AG09319 (cell line): ENCODE data around the gene NCBP3.

Source experiments
- DNase-seq: peaks from one replicate; pipeline ENCODE4 v3.0.0-alpha.2; 2010; ENCODE audit warnings: low read depth; ENCODE audit errors: extremely low read depth
- TF ChIP-seq, protein P1 (sequence below): IDR thresholded peaks from 2 replicates; pipeline ENCODE4 v1.5.1; 2011; ENCODE audit warnings: low read depth, mild to moderate bottlenecking, inconsistent platforms, low read length, moderate library complexity

The NCBP3 gene

DNA sequence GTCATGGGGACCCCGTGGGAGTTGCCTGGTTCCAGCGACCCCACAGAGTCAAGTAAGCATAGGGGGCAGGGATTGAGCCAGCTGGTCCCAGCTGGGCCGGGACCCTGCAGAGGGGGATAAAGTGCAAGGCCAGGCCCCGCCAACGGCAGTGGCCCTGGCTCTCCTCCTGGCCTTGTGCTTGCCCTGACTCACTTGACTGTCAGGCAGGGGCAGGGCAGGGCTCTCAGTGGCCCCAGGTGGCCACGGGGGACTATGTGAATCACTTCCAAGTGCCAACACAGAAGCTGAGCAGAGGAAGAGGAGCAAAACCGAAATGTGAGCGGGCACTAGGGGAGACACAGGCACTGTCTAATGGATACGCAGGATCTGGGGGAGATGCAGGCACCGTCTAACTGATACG, 21.6 kb upstream of the NCBP3 start:
- DNase-seq = no peak
- TF ChIP-seq, protein P1, sequence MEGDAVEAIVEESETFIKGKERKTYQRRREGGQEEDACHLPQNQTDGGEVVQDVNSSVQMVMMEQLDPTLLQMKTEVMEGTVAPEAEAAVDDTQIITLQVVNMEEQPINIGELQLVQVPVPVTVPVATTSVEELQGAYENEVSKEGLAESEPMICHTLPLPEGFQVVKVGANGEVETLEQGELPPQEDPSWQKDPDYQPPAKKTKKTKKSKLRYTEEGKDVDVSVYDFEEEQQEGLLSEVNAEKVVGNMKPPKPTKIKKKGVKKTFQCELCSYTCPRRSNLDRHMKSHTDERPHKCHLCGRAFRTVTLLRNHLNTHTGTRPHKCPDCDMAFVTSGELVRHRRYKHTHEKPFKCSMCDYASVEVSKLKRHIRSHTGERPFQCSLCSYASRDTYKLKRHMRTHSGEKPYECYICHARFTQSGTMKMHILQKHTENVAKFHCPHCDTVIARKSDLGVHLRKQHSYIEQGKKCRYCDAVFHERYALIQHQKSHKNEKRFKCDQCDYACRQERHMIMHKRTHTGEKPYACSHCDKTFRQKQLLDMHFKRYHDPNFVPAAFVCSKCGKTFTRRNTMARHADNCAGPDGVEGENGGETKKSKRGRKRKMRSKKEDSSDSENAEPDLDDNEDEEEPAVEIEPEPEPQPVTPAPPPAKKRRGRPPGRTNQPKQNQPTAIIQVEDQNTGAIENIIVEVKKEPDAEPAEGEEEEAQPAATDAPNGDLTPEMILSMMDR = no peak

DNA sequence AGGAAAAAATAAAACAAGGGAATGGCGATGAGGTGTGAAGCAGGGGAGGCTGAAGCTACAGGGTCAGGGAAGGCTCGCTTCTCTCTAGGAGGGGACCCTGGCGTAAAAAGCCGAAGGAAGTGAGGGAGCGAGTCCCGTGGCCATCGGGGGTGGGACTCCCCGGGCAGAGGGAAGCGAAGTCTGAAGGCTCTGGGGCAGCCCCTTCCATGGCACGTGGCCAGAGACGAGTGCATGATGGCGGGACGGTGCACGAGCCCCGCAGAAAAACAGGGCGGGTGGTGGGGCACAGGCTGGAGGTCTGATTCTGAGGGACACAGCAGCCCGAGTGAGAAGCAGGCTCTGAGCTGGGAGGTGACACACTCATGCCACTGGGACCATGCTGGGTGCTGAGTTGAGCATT, 21.1 kb upstream of the NCBP3 start:
- no peak for DNase-seq
- TF ChIP-seq, protein P1 = no peak

DNA sequence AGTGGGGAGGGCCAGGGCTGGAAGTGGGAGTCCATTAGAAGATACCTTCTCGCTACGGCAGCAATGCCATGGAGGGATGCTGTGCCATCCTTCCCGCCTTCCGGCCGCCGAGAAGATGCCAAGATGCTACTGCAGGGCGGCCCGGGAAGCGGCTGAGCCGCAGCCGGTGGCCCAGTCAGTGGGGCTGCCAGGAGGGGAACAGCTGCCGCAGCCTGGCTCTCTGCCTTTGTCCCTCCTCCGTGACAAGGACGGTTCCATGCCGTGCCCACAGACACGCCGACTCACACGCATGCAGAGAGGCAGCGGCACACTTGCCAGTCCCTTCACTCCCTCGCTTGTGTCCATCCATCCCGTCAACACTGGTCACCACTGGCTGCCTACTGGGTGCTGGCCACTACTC, 20.2 kb upstream of the NCBP3 start:
- TF ChIP-seq, protein P1 = no peak
- no peak for DNase-seq

GRCh38 chr17:3865176-3865575, 19.1 kb upstream of the NCBP3 start:
- TF ChIP-seq, protein P1 = no peak
- DNase-seq = peak; percentile 22

DNA sequence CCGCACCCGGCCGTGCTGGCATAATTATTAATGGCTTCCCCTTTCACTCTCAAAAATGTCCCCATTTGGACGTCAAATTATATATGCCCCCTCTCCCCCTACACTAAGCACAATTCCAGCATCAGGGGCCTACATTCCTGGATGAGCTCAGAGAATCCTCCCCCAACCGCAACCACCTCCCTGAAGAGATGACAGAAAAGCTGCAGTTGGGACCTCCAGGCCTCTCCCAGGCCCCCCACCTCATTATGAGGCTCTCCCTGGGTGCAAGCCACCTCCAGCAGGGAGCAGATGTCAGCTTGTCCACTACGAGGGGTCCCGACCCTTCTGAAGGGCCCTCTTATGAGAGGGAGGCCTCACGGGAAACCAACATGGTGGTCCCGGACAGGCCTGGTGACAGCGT, 18.5 kb upstream of the NCBP3 start:
- TF ChIP-seq, protein P1 = no peak
- no peak for DNase-seq

- no peak for DNase-seq
- TF ChIP-seq, protein P1 = no peak
Measured at GRCh38 chr17:3861761-3862681, 16.0 kb upstream of the NCBP3 start.

DNA sequence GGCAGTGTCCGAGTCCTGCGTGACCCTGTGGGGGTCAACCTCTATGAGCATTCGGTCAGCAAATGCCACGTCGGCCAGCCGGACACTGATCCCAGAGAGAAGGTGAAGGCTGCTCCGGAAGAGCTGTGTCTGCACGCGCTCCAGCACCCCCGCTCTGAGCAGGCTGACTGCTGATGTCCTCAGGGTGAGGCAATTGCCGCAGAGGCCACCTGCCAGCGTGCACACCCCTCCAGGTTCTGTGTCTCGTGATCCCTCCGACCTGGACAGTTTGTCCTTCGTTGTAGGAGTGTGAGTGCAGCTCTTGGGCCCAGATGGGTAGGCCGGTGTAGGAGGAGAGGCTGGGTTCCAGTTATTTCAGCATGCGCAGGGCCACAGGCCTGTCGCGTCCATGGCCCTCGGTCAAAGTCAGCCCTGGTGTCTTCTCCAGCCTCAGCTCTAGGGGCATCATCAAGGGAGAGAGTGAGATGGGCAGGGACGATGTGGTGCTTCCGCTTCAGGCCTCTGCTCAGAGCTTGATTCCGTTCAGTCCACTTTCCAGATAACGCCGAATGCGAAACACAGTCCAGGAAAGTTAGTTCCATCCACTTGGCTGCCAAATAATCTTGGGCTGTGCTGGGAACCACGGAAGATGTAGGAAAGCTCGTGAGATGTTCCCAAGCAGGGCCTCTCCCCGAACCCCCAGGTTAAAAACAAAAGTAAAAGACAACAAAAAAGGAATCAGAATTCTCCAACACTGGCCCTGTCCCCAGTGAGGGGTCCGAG, 15.1 kb upstream of the NCBP3 start:
- no peak for DNase-seq
- TF ChIP-seq, protein P1 = no peak
